ENCODE measurements around the gene DOLPP1. TPM values are rescaled to one million over a fixed set of nuclear protein-coding genes. Genes with fewer than 3 reads are reported as not detected.

Gene DOLPP1
- total and polyA plus RNA-seq, 4 donors = 14.6 to 15.6 (median 15.0) TPM

DNA sequence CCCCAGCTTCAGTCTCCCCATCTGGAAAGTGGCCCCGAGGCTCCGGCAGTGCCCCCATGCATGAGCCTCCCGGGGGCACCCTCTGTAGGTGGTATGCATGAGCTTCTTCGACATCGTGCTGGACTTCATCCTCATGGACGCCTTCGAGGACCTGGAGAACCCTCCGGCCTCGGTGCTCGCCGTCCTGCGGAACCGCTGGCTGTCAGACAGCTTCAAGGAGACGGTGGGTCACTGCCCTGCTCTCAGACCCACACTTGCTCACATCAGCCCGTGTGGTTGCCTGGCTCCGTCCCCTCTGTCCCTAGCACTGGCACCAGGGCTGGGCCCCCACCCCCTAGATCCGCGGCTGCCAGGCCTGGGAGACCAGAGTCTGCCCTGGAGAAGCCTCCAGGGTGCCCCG lies 12.8 kb upstream of the DOLPP1 start:
- H3K9me3 ChIP-seq (ENCODE audit: control insufficient read depth in 4 of 4, low read length in 3 of 4) = no peaks in the 10 kb centered on the region
- no peak for DNase-seq (ENCODE audit: low spot score)
- no peak overlapping the region for H3K9ac ChIP-seq (ENCODE audit: low read depth in 1 of 2, low read length in 2 of 2)
- peak overlapping the region in 1 of 2 donors; percentile 90 for H3K27ac ChIP-seq (ENCODE audit: low read depth in 1 of 2, low read length in 2 of 2)
- peaks cover 0 to 6% (median 0%) of the 10 kb centered on the region in 4 donors for H3K36me3 ChIP-seq (ENCODE audit: control insufficient read depth in 4 of 4, insufficient read depth in 3 of 4, low read depth in 1 of 4, low read length in 3 of 4)
- H3K4me3 ChIP-seq (ENCODE audit: low read depth in 1 of 3, low read length in 3 of 3) = no peak overlapping the region
- peaks cover 22 to 55% (median 42%) of the 10 kb centered on the region in 4 donors for H3K4me1 ChIP-seq (ENCODE audit: control insufficient read depth in 4 of 4, insufficient read depth in 4 of 4, low read length in 3 of 4)
- no peaks in the 10 kb centered on the region for H3K27me3 ChIP-seq (ENCODE audit: control insufficient read depth in 4 of 4, insufficient read depth in 4 of 4, low read length in 3 of 4)
- no peak for TF ChIP-seq JUND (IDR thresholded peaks at IDR 0.05)
- no peak for TF ChIP-seq SP1 (IDR thresholded peaks at IDR 0.05)
- TF ChIP-seq, protein P1, sequence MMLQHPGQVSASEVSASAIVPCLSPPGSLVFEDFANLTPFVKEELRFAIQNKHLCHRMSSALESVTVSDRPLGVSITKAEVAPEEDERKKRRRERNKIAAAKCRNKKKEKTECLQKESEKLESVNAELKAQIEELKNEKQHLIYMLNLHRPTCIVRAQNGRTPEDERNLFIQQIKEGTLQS (IDR thresholded peaks at IDR 0.05) = no peak
- no peak for TF ChIP-seq RXRA (IDR thresholded peaks at IDR 0.05)
- no peak for TF ChIP-seq HNF4G (IDR thresholded peaks at IDR 0.05)
- no peak for TF ChIP-seq RAD21 (IDR thresholded peaks at IDR 0.05)
- no peak for TF ChIP-seq GABPA (IDR thresholded peaks at IDR 0.05 in 1 of 2, conservative IDR thresholded peaks at IDR 0.05 in 1 of 2)
- TF ChIP-seq YY1 (IDR thresholded peaks at IDR 0.05) = no peak
- TF ChIP-seq NR2F2 (IDR thresholded peaks at IDR 0.05) = no peak
- TF ChIP-seq EGR1 (IDR thresholded peaks at IDR 0.05; ENCODE audit: low read depth in 2 of 2) = no peak
- TF ChIP-seq, protein P2, sequence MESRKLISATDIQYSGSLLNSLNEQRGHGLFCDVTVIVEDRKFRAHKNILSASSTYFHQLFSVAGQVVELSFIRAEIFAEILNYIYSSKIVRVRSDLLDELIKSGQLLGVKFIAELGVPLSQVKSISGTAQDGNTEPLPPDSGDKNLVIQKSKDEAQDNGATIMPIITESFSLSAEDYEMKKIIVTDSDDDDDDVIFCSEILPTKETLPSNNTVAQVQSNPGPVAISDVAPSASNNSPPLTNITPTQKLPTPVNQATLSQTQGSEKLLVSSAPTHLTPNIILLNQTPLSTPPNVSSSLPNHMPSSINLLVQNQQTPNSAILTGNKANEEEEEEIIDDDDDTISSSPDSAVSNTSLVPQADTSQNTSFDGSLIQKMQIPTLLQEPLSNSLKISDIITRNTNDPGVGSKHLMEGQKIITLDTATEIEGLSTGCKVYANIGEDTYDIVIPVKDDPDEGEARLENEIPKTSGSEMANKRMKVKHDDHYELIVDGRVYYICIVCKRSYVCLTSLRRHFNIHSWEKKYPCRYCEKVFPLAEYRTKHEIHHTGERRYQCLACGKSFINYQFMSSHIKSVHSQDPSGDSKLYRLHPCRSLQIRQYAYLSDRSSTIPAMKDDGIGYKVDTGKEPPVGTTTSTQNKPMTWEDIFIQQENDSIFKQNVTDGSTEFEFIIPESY (IDR thresholded peaks at IDR 0.05) = no peak
- 95% methylated on average over 19 of the region's 19 CpGs for WGBS

DNA sequence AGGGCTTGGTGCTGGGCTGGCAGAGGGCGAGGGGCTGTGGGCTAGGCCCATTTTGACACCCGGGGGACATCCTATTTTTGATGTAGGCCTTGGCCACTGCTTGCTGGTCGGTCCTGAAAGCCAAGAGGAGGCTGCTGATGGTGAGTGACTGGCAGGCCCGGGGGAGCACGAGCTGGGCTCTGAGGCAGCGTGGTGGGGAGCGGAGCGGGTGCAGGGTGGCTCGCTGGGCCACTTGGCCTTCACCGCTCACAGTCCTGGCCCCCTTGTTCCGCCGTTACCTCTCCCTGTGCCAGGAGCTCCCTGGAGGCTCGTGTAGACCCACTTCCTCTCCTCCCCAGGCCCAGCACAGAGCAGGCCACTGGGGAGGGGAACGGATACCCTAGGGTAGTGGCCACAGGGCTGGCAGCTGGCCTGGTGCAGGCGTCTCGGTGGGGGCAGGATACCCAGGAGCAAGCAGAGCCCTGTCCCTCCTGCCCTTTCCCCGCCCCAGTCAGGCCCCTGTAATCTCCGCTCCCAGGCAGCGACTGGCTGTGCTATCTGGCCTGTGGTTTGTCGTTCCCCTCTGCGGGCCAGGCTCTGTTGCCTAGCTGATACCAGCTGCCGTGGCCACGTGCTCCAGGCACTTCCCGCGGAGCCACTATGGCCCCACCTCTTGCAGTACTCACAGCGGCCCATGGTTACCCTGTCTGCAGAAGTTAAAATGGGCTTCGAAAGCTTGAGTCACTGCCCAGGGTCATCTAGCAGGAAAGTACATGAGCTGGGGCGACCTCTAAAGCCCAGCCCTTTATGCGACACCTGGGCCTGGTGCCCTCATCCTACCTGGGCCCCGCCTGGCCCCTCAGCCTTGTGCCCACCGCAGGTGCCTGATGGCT lies 11.7 kb upstream of the DOLPP1 start:
- Histone ChIP-seq H3K4me3 (ENCODE audit: low read depth in 1 of 3, low read length in 3 of 3) (no peak overlapping the region), H3K4me1 (ENCODE audit: control insufficient read depth in 4 of 4, insufficient read depth in 4 of 4, low read length in 3 of 4) (peaks cover 22 to 53% (median 37%) of the 10 kb centered on the region in 4 donors), H3K9me3 (ENCODE audit: control insufficient read depth in 4 of 4, low read length in 3 of 4) (no peaks in the 10 kb centered on the region), H3K27ac (ENCODE audit: low read depth in 1 of 2, low read length in 2 of 2) (peak overlapping the region; percentile 88 to 90), H3K36me3 (ENCODE audit: control insufficient read depth in 4 of 4, insufficient read depth in 3 of 4, low read depth in 1 of 4, low read length in 3 of 4) (peaks cover 0 to 6% (median 0%) of the 10 kb centered on the region in 4 donors), H3K9ac (ENCODE audit: low read depth in 1 of 2, low read length in 2 of 2) (peak overlapping the region; percentile 1 to 33), H3K27me3 (ENCODE audit: control insufficient read depth in 4 of 4, insufficient read depth in 4 of 4, low read length in 3 of 4) (no peaks in the 10 kb centered on the region)
- DNase-seq (ENCODE audit: low spot score) = peak; percentile 88
- TF ChIP-seq EGR1 (IDR thresholded peaks at IDR 0.05; ENCODE audit: low read depth in 2 of 2) (no peak), TAF1 (conservative IDR thresholded peaks at IDR 0.05) (peak; percentile 31), YY1 (IDR thresholded peaks at IDR 0.05) (peak; percentile 59), SP1 (IDR thresholded peaks at IDR 0.05) (no peak), GABPA (IDR thresholded peaks at IDR 0.05 in 1 of 2, conservative IDR thresholded peaks at IDR 0.05 in 1 of 2) (peak in 1 of 2 donors; percentile 24), HNF4G (IDR thresholded peaks at IDR 0.05) (no peak), RAD21 (IDR thresholded peaks at IDR 0.05) (peak in 1 of 2 donors; percentile 35)
- TF ChIP-seq, protein P3, sequence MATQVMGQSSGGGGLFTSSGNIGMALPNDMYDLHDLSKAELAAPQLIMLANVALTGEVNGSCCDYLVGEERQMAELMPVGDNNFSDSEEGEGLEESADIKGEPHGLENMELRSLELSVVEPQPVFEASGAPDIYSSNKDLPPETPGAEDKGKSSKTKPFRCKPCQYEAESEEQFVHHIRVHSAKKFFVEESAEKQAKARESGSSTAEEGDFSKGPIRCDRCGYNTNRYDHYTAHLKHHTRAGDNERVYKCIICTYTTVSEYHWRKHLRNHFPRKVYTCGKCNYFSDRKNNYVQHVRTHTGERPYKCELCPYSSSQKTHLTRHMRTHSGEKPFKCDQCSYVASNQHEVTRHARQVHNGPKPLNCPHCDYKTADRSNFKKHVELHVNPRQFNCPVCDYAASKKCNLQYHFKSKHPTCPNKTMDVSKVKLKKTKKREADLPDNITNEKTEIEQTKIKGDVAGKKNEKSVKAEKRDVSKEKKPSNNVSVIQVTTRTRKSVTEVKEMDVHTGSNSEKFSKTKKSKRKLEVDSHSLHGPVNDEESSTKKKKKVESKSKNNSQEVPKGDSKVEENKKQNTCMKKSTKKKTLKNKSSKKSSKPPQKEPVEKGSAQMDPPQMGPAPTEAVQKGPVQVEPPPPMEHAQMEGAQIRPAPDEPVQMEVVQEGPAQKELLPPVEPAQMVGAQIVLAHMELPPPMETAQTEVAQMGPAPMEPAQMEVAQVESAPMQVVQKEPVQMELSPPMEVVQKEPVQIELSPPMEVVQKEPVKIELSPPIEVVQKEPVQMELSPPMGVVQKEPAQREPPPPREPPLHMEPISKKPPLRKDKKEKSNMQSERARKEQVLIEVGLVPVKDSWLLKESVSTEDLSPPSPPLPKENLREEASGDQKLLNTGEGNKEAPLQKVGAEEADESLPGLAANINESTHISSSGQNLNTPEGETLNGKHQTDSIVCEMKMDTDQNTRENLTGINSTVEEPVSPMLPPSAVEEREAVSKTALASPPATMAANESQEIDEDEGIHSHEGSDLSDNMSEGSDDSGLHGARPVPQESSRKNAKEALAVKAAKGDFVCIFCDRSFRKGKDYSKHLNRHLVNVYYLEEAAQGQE (IDR thresholded peaks at IDR 0.05) = peak; percentile 68
- TF ChIP-seq, protein P4, sequence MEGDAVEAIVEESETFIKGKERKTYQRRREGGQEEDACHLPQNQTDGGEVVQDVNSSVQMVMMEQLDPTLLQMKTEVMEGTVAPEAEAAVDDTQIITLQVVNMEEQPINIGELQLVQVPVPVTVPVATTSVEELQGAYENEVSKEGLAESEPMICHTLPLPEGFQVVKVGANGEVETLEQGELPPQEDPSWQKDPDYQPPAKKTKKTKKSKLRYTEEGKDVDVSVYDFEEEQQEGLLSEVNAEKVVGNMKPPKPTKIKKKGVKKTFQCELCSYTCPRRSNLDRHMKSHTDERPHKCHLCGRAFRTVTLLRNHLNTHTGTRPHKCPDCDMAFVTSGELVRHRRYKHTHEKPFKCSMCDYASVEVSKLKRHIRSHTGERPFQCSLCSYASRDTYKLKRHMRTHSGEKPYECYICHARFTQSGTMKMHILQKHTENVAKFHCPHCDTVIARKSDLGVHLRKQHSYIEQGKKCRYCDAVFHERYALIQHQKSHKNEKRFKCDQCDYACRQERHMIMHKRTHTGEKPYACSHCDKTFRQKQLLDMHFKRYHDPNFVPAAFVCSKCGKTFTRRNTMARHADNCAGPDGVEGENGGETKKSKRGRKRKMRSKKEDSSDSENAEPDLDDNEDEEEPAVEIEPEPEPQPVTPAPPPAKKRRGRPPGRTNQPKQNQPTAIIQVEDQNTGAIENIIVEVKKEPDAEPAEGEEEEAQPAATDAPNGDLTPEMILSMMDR (IDR thresholded peaks at IDR 0.05; ENCODE audit: low read depth, low read length, missing input control) = peak; percentile 1
- TF ChIP-seq, protein P1 (IDR thresholded peaks at IDR 0.05) = no peak
- TF ChIP-seq, protein P5, sequence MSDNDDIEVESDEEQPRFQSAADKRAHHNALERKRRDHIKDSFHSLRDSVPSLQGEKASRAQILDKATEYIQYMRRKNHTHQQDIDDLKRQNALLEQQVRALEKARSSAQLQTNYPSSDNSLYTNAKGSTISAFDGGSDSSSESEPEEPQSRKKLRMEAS (IDR thresholded peaks at IDR 0.05) = peak; percentile 92
- WGBS = 49% methylated on average over 31 of the region's 31 CpGs
